Colon (tissue), 2 donors: ENCODE measurements around the gene CDK11A.
"Not testable (repeated sequence)": the region's sequence is repeated elsewhere in the genome, so short reads cannot be mapped to it uniquely, and the experiment has no call there.

Experiments used
- FAIRE-seq: peaks from 2 replicates; lab custom pipeline; 2012; peaks lifted over from hg19 to GRCh38; lab: Jason Lieb, UNC
- donor health status: control.
- donor health status: control.

Gene CDK11A

GRCh38 chr1:1754051-1754815 is 30.1 kb upstream of the CDK11A start:
- no peak for FAIRE-seq

- FAIRE-seq: no peak
These were observed 29.4 kb upstream of the CDK11A start for GRCh38 chr1:1753607-1754005.

DNA sequence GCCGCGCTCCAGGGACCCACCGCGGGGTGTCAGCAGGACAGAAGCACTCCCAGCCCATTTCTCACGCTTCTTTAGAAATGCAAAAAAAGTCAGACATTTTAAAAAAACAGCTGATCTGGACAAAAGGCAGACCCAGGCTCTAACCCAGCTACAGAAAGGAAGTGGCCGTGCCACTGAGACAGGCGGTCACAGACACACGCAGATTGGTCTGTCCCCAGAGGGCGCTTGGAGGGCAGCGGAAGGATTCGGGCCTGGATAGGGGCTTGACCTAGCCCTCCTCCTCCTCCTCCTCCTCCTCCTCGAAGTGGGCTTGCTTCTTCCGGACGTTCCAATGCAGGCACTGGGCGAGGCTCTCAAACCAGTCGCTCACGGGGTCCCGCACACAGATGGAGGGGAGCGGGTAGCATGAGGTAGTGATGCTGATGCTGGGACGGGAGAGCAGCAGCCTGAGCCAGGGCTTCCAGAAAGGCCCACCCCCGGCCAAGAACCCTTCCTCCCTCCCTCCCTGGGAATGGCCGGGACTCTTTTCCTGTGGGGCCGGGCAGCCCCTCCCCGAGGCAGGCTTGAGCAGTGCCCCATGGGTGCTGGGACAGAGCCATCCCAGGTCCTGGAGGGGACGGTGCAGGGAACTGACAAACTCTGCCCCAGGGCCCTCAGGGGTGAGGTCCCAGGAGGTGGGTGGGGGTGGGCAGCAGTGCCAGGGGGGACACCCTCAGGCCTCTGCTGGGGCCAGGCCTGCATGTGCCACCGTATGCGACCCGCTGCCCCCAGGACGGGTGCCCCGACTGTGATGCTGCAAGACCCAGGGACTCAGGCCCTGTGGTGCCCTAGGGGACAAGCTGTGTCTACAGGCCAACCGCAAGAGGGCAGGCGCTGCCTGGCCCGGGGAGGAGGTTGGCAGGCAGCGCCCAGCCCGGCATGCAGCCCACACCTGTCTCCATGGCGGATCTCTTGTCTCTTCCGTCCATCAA is 28.8 kb upstream of the CDK11A start:
- FAIRE-seq: no peak

- FAIRE-seq: no peak
These were observed 28.0 kb upstream of the CDK11A start for GRCh38 chr1:1752190-1752589.

GRCh38 chr1:1749941-1750340 is 25.8 kb upstream of the CDK11A start:
- FAIRE-seq: not testable (repeated sequence)

DNA sequence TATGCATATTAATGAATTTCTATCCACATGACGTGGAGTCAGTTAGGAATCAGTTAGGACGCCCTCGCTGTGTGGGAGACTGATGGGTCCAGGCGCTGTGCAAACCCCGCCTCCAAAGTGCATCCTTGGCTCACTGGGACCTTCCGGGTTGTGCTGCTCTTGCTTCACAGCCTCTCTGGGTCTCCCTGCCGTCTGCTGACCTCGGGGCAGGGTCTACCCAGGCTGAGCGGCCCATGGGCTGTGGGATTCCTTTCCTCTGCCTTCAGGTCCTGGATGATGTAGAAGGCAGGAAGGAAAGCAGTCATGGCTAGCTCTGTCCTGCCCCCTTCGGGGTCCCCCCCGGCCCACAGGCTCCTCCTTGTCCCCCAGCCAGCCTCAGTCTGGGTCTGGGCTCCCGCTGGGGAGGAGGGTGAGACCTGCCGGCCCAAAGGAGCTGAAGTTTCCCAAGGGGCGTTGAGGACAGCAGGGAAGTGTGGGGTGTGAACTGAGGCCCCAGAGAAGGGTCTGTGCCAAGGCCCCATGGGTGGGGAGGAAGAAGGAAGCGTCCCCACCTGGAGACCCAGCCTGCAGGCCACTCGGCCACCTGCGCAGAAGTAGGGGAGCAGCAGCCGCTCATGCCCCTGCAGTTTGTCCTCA is 24.6 kb upstream of the CDK11A start:
- FAIRE-seq: no peak

GRCh38 chr1:1746566-1746909 is 22.4 kb upstream of the CDK11A start:
- not testable (repeated sequence) for FAIRE-seq

DNA sequence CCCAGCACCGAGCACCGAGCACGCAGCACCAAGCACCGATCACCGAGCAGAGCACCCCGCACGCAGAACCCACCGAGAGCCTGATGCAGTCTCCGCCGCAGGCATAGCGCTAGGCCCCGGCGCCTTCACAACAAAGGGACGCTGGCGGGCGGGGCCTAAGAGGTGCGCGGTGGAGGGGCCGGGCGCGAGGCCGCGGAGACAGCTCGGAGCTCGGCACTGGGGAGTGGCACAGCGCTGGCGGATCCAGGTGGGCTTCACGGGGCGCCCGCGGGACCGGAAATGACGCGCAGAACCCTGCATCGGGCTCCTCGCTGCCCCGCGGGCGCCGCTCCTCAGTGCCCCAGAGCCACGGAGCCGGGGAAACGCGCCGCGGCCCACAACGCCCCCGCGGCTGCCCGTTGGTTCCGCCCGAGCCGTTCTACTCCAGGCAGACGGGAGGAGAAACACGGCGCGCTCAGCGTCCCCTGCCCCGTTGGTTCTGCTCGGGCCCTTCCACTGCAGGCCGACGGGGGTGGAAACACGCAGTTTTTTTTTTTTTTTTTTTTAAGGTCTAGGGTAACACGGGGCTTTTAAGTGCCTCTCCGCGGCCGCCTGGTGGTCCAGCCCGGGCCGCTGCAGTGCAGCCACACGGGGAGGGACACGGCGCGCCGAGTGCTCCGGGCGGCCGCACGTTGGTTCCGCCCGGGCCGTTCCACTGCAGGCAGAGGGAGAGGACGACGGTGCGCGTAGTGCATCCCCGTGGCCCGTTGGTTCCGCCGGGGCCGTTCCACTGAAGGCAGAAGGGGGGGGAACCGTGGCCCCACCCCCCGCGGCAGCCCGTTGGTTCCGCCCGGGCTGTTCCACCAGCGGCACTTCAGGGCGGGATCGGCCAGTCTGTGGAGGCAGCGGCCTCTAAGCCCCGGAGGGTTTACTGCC is 21.8 kb upstream of the CDK11A start:
- not testable (repeated sequence) for FAIRE-seq

- FAIRE-seq: not testable (repeated sequence)
These were observed 18.4 kb upstream of the CDK11A start for GRCh38 chr1:1742529-1742928.

DNA sequence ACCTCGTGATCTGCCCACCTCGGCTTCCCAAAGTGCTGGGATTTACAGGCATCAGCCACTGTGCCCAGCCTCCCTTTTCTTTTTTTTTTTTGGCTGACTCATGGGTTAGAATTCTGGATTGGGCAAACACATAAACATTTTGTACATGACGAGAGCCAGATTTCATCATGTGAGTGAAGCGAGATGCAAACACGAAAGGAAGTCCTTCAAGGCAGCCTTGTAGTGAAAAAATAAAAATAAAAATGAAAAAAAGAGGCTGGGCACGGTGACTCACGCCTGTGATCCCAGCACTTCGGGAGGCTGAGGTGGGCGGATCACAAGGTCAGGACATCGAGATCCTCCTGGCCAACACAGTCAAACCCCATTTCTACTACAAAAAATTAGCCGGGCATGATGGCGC is 16.9 kb upstream of the CDK11A start:
- FAIRE-seq: not testable (repeated sequence)

GRCh38 chr1:1738799-1739337 is 14.7 kb upstream of the CDK11A start:
- not testable (repeated sequence) for FAIRE-seq

GRCh38 chr1:1737675-1738590 is 13.8 kb upstream of the CDK11A start:
- FAIRE-seq: not testable (repeated sequence)

DNA sequence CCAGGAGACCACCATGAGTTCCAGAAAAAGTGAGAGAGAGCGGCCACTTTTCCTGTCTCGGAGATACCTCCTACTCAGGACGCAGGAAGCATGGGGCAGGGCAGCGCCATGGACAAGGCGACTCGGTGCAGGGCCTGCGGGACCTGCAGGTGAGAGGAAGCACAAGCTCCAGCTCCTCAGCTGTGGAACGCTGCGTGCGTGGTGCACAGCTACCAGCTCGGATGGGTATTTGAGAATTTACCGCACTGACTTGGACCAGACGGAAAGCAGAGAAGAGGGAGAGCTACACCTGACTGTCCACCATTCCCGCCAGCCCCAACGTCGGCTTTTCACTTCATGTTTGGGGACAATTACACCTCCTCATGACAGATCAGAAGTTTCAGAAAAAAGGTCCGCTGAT is 8.2 kb upstream of the CDK11A start:
- no peak for FAIRE-seq

GRCh38 chr1:1730870-1731269 is 6.7 kb upstream of the CDK11A start:
- FAIRE-seq: no peak

GRCh38 chr1:1730230-1730629 is 6.1 kb upstream of the CDK11A start:
- not testable (repeated sequence) for FAIRE-seq

DNA sequence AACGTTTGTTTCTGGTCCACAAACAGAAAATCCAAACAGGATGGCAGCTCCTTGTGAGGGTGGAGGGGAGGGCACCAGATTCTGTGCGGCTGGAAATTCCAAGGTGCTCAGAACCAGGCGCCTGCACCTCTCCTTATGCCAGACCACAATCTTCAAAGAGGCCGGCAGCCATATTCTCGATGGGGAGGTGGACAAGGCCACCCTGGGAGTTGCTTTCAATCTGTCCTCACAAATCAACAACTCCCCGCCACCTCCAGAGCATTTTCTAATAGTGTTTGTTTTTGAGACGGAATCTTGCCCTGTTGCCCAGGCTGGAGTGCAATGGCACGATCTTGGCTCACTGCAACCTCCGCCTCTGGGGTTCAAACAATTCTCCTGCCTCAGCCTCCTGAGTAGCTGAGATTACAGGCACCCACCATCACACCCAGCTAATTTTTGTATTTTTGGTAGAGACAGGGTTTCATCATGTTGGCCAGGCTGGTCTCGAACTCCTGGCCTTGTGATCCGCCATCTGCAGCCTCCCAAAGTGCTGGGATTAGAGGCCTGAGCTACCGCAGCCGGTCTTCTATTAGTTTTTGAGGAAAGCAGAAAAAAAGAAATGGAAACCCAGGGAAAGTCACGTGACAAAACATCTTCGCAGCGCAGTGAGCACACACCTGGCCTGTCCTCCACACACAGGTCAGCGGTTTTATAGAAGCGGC is 5.1 kb upstream of the CDK11A start:
- FAIRE-seq: not testable (repeated sequence)

GRCh38 chr1:1728308-1729005 is 4.3 kb upstream of the CDK11A start:
- not testable (repeated sequence) for FAIRE-seq

DNA sequence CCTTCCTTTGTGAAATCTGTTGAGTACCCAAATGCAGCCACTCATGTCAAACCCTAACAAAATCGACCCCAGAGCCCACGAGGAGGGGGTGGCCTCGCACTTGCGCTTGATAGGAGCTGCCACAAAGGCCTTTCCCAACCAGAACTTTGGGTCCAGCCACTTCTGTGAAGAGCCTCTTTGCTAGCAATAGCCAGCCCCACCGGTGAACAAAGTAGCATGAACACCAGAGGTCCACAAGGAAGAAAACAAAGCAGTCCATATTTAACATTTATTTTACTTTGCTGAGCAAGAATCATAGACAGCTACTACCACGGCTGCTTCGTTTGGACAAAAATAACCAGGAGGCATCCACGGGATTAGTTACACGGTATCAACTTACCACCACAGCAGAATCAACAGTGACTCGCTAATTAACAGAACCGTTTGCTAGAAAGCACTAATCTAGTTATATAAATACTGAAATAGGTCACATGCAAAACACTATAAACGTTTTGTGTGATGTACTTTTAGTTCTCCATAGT is 3.0 kb upstream of the CDK11A start:
- not testable (repeated sequence) for FAIRE-seq

DNA sequence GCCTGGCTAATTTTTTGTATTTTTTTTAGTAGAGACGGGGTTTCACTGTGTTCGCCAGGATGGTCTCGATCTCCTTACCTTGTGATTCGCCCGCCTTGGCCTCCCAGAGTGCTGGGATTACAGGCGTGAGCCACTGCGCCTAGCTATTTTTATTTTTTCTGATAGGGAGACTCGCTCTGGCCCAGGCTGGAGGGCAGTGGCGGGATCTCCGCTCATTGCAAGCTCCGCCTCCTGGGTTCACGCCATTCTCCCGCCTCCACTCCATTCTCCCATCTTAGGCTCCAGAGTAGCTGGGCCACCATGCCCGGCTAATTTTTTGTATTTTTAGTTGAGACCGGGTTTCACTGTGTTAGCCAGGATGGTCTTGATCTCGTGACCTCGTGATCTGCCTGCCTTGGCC is 1.9 kb upstream of the CDK11A start:
- not testable (repeated sequence) for FAIRE-seq
